Stimulated activated naive B cell treated with anti-CD40 and anti-IgM and Interleukin-4, amounts not matched to agents 10 μg/mL and 1 μg/mL and 100 μg/mL, for 72 hours (primary cell): Measurements from ENCODE around the gene TXNDC12.
"Not testable (repeated sequence)": the region's sequence is repeated elsewhere in the genome, so short reads cannot be mapped to it uniquely, and the experiment has no call there.

Source experiments
- ATAC-seq, 2 donors: fragments of 150-1000 bp; cut with Tn5 transposase; replicated peaks; 2 replicates each; pipeline ENCODE4 v1.10.0; 2021; ENCODE audit warnings: moderate library complexity in 1 of 2
- DNase-seq: peaks from one replicate; pipeline ENCODE4 v3.0.0; 2021
- H3K27ac Mint-ChIP-seq: one replicate; pipeline ENCODE4 v1.8.0; 2022; ENCODE audit warnings: mild to moderate bottlenecking, mixed read lengths
- H3K27me3 Mint-ChIP-seq, 2 donors: one replicate each; pipeline ENCODE4 v1.8.0; 2022; ENCODE audit warnings: mixed read lengths in 2 of 2
- H3K36me3 Mint-ChIP-seq, 2 donors: one replicate each; pipeline ENCODE4 v1.8.0; 2022; ENCODE audit warnings: mixed read lengths in 2 of 2, mild to moderate bottlenecking in 1 of 2
- H3K4me1 Mint-ChIP-seq, 2 donors: one replicate each; pipeline ENCODE4 v1.8.0; 2022; ENCODE audit warnings: mixed read lengths in 2 of 2, mild to moderate bottlenecking in 1 of 2
- H3K4me3 Mint-ChIP-seq, 2 donors: one replicate each; pipeline ENCODE4 v1.8.0; 2022; ENCODE audit warnings: mild to moderate bottlenecking in 2 of 2, mixed read lengths in 2 of 2, moderate library complexity in 1 of 2
- H3K9me3 Mint-ChIP-seq, 2 donors: one replicate each; pipeline ENCODE4 v1.8.0; 2022; ENCODE audit warnings: mixed read lengths in 2 of 2, mild to moderate bottlenecking in 1 of 2

The TXNDC12 gene

DNA sequence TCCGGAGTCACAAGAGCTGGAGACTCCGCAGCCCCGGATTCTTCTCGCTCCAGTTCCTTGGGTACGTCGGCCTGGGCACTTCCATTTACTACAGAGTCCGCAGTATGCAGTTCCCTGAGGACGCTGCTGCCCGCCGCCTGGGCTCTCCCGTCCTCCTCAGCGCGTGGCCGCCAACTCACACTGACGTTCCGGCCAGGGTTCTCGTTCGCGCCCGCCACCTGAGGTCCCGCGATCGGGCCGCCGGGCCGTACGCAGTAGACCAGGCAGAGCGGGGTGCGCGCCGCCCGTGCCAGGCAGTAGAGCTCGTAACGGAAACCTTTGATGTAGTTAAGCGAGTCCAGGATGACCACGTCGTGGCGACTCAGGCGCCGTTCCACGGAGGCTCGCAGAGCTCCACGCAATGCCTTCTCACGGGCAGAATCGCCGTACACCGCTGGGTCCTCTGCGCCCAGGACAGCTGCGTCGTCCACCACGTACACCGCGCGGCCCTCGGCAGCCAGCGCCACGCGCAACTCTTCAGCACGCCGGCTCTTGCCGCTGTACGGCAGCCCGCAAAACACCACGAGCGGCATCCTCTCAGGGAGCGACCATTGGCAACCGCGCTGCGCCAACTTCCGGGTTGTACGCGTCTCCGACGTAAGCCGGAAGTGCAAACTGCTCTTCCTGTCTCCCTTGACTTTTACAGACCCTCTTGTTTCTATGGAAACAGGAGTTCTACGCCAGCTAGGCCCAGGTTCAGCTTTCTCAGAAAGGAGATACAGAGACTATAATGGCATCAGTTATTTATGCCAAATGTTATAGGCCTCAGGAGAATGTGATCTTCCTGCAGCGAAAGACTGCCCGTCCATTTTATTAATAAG lies 21.6 kb downstream of the TXNDC12 start, which contains the start of gene KTI12:
Gene KTI12, minus strand, starts transcription at position 621 of the 860 bp plus-strand sequence. Its CDS starts 49 bp downstream, at position 572.
- Mint-ChIP-seq H3K36me3 (peaks cover 25 to 44% of the 10 kb centered on the region in 2 donors), H3K4me1 (peaks cover 16 to 35% of the 10 kb centered on the region in 2 donors), H3K27ac (peak within 1 kb of the TSS; percentile 99), H3K9me3 (no peaks in the 10 kb centered on the region), H3K4me3 (peak within 1 kb of the TSS; percentile 93 to 95), H3K27me3 (no peaks in the 10 kb centered on the region)
- DNase-seq = peak; percentile 80
- peak; percentile 95 to 96 for ATAC-seq

DNA sequence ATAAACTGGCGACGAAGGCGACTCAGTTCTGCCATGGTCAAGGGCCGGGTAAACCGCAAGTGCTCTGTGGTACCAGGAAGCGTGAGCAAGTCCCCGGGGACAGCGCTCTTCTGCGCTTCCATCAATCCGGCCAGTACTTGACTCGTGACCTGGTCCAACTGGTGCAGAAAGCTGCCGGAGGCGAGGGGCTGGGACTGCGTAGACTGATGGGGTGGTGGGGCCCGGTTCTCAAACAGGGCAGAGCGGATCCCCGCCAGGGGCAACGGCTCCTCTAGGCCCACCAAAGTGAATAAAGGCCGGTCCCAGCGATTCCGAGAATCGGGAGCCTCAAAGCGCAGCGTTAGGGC lies 22.2 kb downstream of the TXNDC12 start:
- peaks cover 18 to 40% of the 10 kb centered on the region in 2 donors for H3K36me3 Mint-ChIP-seq
- H3K4me3 Mint-ChIP-seq = peak overlapping the region; percentile 93 to 95
- ATAC-seq = peak; percentile 39
- no peaks in the 10 kb centered on the region for H3K9me3 Mint-ChIP-seq
- H3K4me1 Mint-ChIP-seq = peaks cover 16 to 35% of the 10 kb centered on the region in 2 donors
- peak; percentile 15 for DNase-seq
- peak overlapping the region; percentile 99 for H3K27ac Mint-ChIP-seq
- no peaks in the 10 kb centered on the region for H3K27me3 Mint-ChIP-seq

DNA sequence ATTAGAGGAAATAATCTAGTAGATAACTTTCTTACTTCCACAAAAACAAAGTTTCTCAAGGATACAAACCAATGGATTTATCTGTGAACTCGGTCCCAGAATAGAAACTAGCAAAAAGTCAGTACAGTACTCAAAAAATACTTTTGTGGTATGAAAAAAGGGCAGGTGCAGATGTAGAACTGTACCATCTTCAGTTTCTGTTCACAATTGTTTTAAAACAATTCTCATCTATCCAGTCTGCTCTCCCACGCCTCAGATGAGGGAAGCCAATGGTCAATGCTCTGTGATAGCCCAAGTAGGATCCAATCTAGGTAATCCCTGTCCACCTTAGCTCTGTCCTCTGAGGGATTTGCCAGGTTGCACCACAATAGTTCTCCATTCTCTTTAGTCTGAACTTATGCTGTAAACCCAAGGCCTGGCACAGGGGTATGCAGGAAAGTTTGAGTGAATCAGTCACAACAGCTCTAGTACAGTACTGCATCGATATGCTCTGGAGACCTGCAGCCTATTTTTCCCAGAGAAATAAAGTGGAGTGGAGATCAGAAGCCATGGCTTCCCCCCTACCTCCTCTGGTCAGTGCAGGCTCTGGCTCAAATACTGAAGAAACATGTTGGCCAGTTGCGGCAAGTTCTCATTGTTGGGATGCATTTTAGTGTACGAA lies 22.7 kb downstream of the TXNDC12 start:
- peaks cover 18 to 41% of the 10 kb centered on the region in 2 donors for H3K36me3 Mint-ChIP-seq
- peak overlapping the region; percentile 99 for H3K27ac Mint-ChIP-seq
- peaks cover 16 to 35% of the 10 kb centered on the region in 2 donors for H3K4me1 Mint-ChIP-seq
- H3K9me3 Mint-ChIP-seq = no peaks in the 10 kb centered on the region
- ATAC-seq = peak in 1 of 2 donors; percentile 7
- DNase-seq = no peak
- H3K27me3 Mint-ChIP-seq = no peaks in the 10 kb centered on the region
- H3K4me3 Mint-ChIP-seq = peak overlapping the region; percentile 93 to 95

DNA sequence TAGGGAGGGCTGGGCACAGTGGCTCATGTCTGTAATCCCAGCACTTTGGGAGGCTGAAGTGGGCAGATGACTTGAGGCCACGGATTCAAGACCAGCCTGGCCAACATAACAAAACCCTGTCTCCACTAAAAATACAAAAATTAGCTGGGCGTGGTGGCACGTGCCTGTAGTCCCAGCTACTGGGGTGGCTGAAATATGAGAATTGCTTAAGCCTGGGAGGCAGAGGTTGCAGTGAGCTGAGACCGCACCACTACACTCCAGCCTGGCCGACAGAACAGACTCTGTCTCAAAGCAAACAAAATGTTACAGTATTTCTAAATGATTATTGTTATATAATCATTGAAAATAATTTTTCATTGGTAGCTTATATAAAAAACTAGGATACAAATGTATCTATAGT lies 26.2 kb downstream of the TXNDC12 start:
- not testable (repeated sequence) for H3K9me3 Mint-ChIP-seq, ATAC-seq, H3K27ac Mint-ChIP-seq, H3K4me3 Mint-ChIP-seq, H3K27me3 Mint-ChIP-seq, DNase-seq
- peaks cover 28 to 50% of the 10 kb centered on the region in 2 donors for H3K36me3 Mint-ChIP-seq
- peaks cover 16 to 31% of the 10 kb centered on the region in 2 donors for H3K4me1 Mint-ChIP-seq

DNA sequence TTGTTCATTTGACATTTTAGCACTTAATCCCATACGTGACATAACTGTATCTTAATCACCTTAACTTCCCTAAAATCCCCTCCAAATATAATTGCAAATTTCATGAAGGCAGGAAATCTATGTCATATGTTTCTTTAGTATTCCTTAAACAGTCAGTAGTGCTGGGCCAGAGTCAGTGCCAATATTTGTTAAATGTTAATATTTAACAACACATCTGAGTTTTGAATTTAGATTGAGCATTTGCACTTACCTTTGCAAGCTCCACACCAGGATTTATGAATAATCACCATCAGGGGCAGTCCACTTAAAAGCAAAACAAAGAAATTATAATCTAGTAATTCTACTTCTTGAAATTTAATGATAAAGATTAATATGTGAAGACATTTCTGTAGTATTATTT lies 26.7 kb downstream of the TXNDC12 start:
- Mint-ChIP-seq H3K36me3 (peaks cover 31 to 50% of the 10 kb centered on the region in 2 donors), H3K27me3 (no peaks in the 10 kb centered on the region), H3K9me3 (no peaks in the 10 kb centered on the region), H3K4me1 (peaks cover 16 to 29% of the 10 kb centered on the region in 2 donors), H3K4me3 (no peak overlapping the region), H3K27ac (no peak overlapping the region)
- DNase-seq (no peak), ATAC-seq (no peak)

DNA sequence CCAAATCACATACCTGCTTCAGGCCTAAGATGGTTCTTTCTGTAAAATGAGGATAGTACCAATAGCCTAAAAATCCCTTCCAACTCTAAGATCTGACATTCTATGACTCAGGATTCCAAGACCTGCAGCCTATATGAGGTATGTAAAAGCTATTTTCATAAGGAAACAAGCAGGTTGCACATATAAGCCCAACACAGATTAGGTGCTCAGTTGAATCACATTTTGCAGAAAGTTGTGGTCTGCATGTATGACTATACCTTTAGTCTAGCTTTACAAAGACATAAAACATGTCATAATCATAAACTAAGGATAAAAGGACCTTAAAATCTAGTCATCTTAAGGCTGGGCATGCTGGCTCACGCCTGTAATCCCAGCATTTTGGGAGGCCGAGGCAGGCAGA lies 28.7 kb downstream of the TXNDC12 start:
- no peak overlapping the region for H3K4me3 Mint-ChIP-seq
- H3K27me3 Mint-ChIP-seq = no peaks in the 10 kb centered on the region
- ATAC-seq (no peak), DNase-seq (no peak)
- no peak overlapping the region for H3K27ac Mint-ChIP-seq
- H3K9me3 Mint-ChIP-seq = no peaks in the 10 kb centered on the region
- H3K4me1 Mint-ChIP-seq = peaks cover 8 to 16% of the 10 kb centered on the region in 2 donors
- H3K36me3 Mint-ChIP-seq = peaks cover 20 to 49% of the 10 kb centered on the region in 2 donors

DNA sequence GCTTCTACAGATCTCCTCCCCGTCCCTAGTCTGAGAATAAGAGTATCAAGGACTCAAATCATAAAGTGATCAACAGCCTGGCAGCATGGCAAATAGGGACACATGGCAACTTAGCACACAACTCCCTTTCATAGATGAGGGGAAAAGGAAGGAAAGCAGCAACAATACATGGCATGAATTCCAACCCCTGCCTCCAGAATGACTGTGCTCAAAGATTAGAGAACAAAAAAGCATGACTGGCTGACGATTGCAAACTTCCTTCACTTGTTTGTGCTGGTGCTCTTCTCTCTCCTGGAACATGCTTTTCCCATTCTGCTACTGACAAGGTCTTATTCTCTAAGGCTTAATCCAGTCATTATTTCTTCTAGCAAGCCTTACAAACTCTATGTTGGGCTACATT lies 32.9 kb downstream of the TXNDC12 start:
- Mint-ChIP-seq H3K4me1 (no peaks in the 10 kb centered on the region), H3K36me3 (peaks cover 28 to 46% of the 10 kb centered on the region in 2 donors), H3K9me3 (no peaks in the 10 kb centered on the region), H3K27me3 (no peaks in the 10 kb centered on the region), H3K27ac (no peak overlapping the region), H3K4me3 (no peak overlapping the region)
- DNase-seq (no peak), ATAC-seq (no peak)

DNA sequence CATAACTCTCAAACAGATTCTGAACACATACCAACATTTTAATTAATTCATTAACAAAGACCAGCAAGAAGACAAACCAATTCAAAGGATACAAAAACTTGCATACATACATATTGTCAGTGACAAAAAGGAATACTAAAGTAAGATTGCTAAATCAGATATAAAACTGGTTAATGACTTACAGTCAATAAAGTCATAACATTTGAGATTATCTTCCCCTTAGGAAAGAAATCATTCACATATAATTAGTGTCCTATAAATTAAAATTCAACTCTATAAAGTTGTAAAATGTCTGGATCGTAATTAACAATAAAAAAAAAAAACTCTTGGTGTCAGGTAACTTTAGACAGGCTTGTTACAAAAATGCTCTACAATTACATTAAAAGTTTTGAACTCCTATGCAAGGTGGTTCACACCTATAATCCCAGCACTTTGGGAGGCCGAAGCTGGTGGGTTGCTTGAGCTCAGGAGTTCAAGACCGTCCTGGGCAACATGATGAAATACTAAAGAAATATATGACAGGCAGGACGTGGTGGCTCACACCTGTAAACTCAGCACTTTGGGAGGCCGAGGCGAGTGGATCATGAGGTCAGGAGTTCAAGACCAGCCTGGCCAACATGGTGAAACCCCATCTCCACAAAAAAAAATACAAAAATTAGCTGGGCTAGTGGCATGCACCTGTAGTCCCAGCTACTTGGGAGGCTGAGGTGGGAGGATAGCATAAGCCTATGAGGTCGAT lies 46.8 kb downstream of the TXNDC12 start:
- Mint-ChIP-seq H3K4me1 (peaks cover 0 to 5% of the 10 kb centered on the region in 2 donors), H3K9me3 (no peaks in the 10 kb centered on the region), H3K27ac (no peak overlapping the region), H3K4me3 (no peak overlapping the region), H3K27me3 (peaks cover 20 to 30% of the 10 kb centered on the region in 2 donors), H3K36me3 (no peaks in the 10 kb centered on the region)
- ATAC-seq = no peak
- DNase-seq = no peak

DNA sequence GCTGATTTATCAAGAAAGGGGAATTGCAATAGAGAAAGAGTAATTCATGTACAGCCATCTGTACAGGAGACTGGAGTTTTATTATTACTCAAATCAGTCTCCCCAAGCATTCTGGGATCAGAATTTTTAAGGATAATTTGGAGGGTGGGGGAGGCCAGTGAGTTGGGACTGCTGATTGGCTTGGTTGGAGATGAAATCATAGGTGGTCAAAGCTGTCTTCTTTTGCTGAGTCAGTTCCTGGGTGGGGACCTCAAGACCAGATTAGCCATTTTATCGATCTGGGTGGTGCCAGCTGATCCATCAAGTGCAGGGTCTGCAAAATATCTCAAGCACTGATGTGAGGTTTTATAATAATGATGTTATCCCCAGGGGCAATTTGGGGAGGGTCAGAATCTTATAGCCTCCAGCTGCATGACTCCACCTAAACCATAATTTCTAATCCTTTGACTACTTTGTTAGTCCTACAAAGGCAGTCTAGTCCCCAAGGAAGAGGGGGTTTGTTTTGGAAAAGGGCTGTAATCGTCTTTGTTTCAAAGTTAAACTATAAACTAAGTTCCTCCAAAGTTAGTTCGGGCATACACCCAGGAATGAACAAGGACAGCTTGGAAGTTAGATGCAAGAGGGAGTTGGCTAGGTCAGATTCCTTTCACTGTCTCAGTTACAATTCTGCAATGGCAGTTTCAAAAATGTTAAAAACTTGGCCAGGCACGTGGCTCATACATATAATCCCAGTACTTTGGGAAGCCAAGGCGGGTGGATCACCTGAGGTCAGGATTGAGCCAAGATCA lies 47.6 kb downstream of the TXNDC12 start:
- Mint-ChIP-seq H3K36me3 (no peaks in the 10 kb centered on the region), H3K27me3 (peaks cover 24 to 30% of the 10 kb centered on the region in 2 donors), H3K4me3 (no peak overlapping the region), H3K27ac (no peak overlapping the region), H3K9me3 (no peaks in the 10 kb centered on the region), H3K4me1 (peaks cover 0 to 5% of the 10 kb centered on the region in 2 donors)
- ATAC-seq = no peak
- DNase-seq = no peak

DNA sequence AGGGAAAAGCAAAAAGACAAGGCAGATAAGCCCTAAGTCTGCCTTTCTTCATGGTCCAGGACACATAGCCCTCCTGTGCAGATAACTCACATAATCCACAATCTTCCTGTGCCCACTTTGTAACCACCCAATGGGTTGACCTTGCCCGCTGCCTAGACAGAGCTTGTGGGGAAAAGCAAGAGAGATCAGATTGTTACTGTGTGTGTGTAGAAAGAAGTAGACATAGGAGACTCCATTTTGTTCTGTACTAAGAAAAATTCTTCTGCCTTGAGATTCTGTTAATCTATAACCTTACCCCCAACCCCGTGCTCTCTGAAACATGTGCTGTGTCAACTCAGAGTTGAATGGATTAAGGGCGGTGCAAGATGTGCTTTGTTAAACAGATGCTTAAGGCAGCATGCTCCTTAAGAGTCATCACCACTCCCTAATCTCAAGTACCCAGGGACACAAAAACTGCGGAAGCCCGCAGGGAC lies 48.9 kb downstream of the TXNDC12 start:
- not testable (repeated sequence) for DNase-seq

DNA sequence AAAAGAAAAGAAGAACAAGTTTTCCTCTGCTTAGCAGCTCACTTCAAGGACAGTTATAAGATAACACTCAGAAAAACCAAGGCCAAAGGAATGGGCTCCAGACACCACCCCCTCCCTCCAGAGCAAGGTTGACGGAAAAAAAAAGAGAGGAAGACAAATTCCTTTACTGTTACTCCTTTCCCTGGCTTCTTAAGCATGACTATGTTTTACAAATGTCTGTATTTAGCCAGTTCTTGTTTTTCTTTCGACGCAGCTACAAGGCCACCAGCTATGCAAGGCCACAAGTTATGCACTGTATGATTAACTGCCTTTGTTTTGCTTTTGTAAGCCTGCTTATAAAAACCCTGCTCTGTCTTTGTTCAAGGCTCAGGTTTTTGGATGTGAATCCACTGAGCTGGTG lies 49.4 kb downstream of the TXNDC12 start:
- not testable (repeated sequence) for ATAC-seq

More for the DNA sequence above, 48.9 kb downstream of the TXNDC12 start:
- H3K27me3 Mint-ChIP-seq = peaks cover 24 to 30% of the 10 kb centered on the region in 2 donors
- not testable (repeated sequence) for H3K4me3 Mint-ChIP-seq, H3K4me1 Mint-ChIP-seq, ATAC-seq, H3K9me3 Mint-ChIP-seq, H3K27ac Mint-ChIP-seq, H3K36me3 Mint-ChIP-seq

DNA sequence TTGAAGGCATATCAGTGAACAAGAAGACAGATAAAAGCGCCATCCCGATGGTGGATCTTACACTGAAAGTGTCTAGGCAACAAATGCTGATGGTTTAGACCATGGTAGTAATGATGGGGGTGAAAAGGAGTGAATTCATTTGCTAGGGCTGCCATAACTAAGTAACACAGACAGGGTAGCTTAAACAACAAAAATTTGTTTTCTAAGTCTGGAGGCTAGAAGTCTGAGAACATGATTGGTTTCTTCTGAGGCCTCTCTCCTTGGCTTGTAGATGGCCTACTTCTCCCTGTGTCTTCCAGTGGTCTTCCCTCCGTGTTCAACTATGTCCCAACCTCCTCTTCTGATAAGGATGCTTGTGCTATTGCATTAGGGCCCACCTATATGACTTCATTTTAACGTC lies 51.1 kb downstream of the TXNDC12 start:
- H3K4me3 Mint-ChIP-seq = no peak overlapping the region
- DNase-seq (no peak), ATAC-seq (no peak)
- H3K27me3 Mint-ChIP-seq = peaks cover 21 to 27% of the 10 kb centered on the region in 2 donors
- H3K9me3 Mint-ChIP-seq = no peaks in the 10 kb centered on the region
- no peaks in the 10 kb centered on the region for H3K36me3 Mint-ChIP-seq
- no peak overlapping the region for H3K27ac Mint-ChIP-seq
- H3K4me1 Mint-ChIP-seq = peaks cover 0 to 5% of the 10 kb centered on the region in 2 donors

More for the DNA sequence above, 49.4 kb downstream of the TXNDC12 start:
- not testable (repeated sequence) for H3K4me3 Mint-ChIP-seq, DNase-seq, H3K27ac Mint-ChIP-seq, H3K4me1 Mint-ChIP-seq, H3K36me3 Mint-ChIP-seq, H3K9me3 Mint-ChIP-seq
- H3K27me3 Mint-ChIP-seq = peaks cover 24 to 30% of the 10 kb centered on the region in 2 donors

DNA sequence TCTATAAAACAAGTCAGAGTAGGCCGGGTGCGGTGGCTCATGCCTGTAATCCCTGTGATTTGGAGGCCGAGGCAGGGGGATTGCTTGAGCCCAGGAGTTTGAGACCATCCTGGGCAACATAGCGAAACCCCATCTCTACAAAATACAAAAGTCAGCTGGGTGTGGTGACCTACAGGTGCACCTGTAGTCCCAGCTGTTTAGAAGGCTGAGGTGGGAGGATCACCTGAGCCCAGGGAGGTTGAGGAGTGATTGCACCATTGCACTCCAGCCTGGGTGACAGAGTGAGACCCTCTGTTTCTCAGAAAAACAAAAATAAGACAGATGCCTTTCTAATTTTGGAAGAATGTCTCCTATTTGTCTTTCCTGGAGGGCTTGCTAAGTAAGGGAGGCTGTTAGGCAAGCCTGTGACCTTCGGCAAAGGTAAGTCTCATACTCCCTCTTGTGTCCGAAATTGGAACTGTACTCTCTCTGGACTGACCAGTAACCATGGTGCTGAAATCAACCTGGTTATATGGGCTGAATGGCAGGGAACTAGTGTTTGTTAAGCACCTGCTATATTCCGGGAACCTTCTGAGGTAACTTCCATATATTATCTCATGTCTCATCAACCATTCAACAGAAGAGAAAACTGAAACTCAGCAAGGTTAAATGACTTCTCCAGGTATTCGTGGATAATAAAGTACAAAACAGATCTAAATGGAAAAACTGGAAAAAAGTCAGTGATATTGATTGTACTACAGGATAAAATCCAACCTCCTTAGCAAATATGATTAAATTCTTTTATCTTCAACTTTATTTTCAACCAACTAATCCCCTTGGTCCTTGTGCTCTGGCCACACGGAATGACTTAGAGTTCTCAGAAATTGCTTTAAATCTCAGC lies 52.7 kb downstream of the TXNDC12 start:
- ATAC-seq (peak; percentile 95 to 99), DNase-seq (peak; percentile 58)
- Mint-ChIP-seq H3K27ac (no peak overlapping the region), H3K36me3 (no peaks in the 10 kb centered on the region), H3K27me3 (peaks cover 19 to 24% of the 10 kb centered on the region in 2 donors), H3K4me1 (peaks cover 0 to 5% of the 10 kb centered on the region in 2 donors), H3K9me3 (no peaks in the 10 kb centered on the region), H3K4me3 (no peak overlapping the region)
